GM21526 (cell line): ENCODE measurements around the gene CNBD2.
"Not testable (repeated sequence)": the region's sequence is repeated elsewhere in the genome, so short reads cannot be mapped to it uniquely, and the experiment has no call there.

Source experiments
- ATAC-seq: cut with Tn5 transposase; IDR thresholded peaks from one replicate; pipeline ENCODE4 v1.9.1; 2021; ENCODE audit warnings: moderate library complexity; ENCODE audit not compliant: unreplicated experiment, low FRiP score

Gene CNBD2

GRCh38 chr20:36053863-36054518 is 85.6 kb downstream of the CNBD2 start:
- ATAC-seq = not testable (repeated sequence)

DNA sequence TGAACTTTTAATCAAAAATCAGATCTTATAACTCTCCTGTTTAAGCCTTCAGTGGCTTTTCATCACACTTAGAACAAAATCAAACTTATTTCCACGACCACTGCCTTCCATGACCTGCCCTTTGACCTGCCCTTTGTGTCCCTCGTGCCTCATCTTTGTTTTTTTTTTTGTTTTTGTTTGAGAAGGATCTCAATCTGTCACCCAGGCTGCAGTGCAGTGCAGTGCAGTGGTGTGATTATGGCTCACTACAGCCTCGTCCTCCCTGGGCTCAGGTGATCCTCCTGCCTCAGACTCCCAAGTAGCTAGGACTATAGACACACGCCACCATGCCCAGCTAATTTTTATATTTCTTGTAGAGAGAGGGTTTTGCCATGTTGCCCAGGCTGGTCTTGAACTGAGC is 86.8 kb downstream of the CNBD2 start:
- no peak for ATAC-seq

- ATAC-seq = no peak
Measured at GRCh38 chr20:36060676-36061075, 92.3 kb downstream of the CNBD2 start.

GRCh38 chr20:36061754-36062153 is 93.4 kb downstream of the CNBD2 start:
- ATAC-seq = no peak

DNA sequence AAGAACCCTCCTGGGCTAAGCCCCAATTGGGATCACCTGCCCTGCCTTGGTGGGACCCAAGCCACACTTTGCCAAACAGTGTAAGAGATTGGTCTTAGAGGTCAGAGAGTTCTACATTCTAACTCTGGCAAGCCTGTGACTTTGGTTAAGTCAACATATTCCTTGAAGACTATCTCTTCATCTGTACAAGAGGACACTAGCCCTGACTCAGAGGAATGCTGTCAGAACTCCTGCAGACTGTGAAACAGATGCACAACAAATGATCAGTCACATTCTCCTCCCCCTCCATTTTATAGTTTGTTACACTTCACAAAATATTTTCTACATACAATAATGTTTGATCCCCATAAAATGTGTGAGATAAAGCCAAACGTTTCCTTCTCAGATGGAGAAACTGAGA is 94.4 kb downstream of the CNBD2 start:
- ATAC-seq = no peak

DNA sequence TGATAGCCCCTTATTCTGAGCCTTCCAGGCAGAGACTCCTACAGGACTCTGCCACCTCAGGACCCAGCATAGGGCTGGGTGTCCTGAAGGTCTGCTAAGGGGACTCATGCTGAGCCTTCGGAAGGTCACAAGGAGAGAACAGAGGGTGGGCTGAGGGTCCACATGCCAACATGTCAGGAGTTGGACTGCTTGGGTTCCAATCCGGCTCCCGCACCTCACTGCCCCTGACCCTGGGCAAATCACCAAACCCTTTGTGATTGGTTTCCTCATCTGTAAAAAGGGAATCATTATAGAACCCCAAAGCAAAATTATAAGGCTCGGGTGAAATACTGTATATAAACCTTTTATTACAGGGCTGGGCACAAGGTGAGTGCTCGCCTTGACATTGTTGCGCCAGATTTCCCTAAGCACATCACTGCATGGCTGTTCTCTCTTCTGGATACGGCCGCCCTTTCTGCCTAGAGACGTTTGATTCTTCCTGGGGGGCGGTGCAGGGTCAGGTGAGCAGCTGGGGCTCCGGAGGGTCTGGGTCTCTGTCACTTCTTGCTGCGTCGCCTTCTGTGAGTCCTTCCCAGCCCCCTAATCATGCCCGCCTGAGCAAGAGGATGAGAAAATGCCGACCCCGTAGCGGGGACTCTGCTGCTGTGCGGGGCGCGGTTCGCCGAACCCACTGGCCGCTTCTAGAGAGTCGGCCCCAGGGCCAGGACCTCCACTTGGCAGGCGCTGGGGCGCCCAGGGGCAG is 95.7 kb downstream of the CNBD2 start:
- ATAC-seq = no peak

DNA sequence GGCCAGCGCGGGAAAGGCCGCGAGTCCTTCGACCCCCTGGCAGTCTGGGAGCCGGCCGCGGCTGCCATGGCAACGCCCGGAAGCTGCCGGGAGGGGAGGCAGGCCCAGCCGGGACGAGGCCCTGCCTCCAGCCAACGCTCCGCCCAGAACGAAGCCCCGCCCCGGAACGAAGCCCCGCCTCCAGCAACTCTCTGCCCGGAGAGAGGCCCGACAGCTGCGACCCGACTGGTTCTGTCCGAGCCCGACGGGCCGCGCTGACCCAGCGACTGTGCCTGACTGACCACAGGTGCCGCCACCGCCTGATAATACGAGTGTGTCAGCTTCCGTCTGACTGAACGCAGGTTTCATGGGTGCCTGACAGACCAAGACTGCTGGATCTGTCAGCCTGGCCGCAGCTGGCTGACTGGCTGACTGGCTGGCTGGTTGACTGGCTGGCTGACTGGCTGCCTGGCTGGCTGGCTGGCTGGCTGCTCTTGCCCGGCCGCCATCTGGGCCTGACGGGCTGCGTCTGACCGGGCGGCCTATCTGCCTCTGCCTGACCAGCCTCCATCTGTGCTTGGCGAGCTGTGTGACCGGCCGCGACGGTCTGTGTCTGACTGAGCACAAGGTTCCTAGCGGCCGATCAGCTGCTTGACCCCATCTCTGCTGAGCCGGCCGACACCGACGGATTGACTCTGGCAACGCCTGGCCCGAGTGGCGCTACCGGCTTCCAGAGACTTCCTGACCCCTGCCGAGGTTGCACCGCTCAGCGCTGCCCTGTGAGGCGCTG is 96.5 kb downstream of the CNBD2 start:
- peak; percentile 91 for ATAC-seq

GRCh38 chr20:36065427-36065998 is 97.1 kb downstream of the CNBD2 start:
- ATAC-seq = no peak

- ATAC-seq = no peak
Measured at GRCh38 chr20:36066777-36067176, 98.4 kb downstream of the CNBD2 start.

GRCh38 chr20:36068526-36068925 is 100.1 kb downstream of the CNBD2 start:
- not testable (repeated sequence) for ATAC-seq

DNA sequence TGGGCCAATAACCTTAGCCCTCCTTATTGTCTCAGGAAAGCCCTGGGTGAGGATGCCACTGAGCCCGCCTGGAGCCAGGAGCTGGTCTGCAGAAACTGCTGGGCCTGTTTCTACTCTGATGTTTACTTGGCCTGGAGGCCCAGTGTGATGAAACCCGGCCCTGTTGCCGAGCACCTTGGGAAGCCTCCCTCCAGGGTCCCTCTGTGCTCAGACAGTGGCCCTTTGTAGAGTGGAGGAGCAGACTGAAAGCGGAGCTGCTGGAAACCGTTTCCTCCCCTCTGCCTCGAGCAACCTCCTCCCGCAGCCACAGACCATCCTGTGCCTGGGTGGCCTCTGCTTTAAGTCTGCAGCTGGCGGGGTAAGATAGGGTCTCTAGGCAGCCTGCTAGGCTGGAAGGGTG is 102.1 kb downstream of the CNBD2 start:
- no peak for ATAC-seq

- no peak for ATAC-seq
Measured at GRCh38 chr20:36071848-36072247, 103.5 kb downstream of the CNBD2 start.

- ATAC-seq = no peak
Measured at GRCh38 chr20:36074983-36075382, 106.6 kb downstream of the CNBD2 start.

DNA sequence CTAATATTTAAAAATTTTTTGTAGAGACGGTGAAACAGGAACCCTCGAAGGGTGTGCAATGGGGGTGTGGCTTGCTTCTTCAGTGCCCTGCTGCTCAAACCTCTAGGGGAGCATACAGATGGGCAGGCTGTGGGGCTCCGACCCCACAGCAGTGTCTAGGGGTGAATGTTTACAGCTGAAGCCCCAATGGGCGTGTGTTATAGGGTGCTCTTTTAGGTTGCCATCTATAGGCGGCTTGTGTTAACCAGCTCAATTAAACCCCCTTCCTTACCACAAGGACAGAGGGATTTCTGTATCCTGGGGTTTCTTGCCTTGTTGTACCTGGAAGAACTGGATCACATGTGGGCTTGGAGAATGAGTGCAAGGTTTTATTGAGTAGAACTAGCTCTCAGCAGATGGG is 109.4 kb downstream of the CNBD2 start:
- not testable (repeated sequence) for ATAC-seq

DNA sequence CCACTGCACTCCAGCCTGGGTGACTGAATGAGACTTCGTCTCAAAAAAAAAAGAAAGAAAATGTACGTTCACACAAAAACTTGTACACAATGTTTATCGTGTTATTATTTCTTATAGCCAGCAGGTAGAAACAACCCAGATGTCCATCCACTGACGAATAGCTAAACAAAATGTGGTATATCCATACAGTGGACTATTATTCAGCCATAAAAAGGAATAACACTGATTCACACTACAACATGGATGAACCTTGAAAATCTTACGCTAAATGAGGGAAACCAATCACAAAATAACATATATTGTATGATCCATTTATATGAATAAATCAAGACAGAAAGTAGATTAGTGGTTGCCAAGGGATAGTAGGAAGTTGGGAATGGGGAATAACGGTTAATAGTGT is 111.1 kb downstream of the CNBD2 start:
- ATAC-seq = no peak

DNA sequence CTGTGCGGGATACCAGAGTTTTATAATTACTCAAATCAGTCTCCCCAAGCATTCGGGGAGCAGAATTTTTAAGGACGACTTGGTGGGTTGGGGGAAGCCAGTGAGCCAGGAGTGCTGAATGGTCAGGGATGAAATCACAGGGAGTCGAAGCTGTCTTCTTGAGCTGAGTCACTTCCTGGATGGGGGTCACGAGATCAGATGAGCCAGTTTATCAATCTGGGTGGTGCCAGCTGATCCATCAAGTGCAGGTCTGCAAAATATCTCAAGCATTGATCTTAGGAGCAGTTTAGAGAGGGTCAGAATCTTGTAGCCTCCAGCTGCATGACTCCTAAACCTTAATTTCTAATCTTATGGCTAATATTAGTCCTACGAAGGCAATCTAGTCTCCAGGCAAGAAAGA is 111.6 kb downstream of the CNBD2 start:
- ATAC-seq = not testable (repeated sequence)
